GM12873 (cell line): Measurements from ENCODE around the gene SH2D5.

ENCODE experiments used
- CTCF ChIP-seq: IDR thresholded peaks from 2 replicates; pipeline ENCODE4 v1.5.1; 2012; ENCODE audit warnings: low read depth, mild to moderate bottlenecking, moderate library complexity, low read length, control low read depth; ENCODE audit not compliant: insufficient read depth; ENCODE audit errors: missing control alignments

SH2D5 gene

DNA sequence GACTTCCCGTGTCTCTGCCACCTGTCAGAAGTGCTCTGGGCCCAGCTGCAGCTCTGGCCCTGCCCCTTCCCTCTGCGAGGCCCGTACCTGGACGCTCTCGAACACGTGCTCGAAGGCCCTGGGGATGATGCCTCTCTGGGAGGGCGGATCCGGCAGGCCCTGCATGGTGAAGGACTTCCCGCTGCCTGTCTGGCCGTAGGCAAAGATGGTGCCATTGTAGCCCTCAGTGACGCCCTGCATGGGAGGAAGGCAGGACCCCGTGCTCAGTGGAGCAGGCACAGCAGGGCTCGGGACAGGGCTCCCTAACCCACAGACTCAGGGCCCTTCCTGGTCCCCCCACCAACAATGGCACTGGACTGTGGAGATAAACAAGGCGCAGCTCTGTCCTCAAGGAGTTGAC is 17.1 kb downstream of the SH2D5 start:
- TF ChIP-seq CTCF = no peak

- no peak for TF ChIP-seq CTCF
Measured at GRCh38 chr1:20713440-20713839, 19.1 kb downstream of the SH2D5 start.

DNA sequence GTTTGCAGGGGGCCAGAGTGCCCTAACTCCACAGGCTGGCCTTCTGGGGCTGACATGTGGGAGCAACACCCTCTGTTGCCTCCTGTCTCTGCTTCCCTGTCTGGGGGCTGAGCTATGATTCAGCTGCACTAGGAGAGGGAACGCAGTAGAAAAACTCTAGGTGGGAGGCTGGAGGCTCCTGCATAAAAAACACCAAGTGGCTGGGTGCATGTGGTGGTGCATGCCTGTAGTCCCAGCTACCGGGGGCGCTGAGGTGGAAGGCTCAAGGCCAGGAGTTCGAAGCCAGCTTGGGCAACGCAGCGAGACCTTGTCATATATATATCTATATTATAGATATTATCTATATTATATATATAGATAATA is 20.3 kb downstream of the SH2D5 start:
- TF ChIP-seq CTCF = no peak

DNA sequence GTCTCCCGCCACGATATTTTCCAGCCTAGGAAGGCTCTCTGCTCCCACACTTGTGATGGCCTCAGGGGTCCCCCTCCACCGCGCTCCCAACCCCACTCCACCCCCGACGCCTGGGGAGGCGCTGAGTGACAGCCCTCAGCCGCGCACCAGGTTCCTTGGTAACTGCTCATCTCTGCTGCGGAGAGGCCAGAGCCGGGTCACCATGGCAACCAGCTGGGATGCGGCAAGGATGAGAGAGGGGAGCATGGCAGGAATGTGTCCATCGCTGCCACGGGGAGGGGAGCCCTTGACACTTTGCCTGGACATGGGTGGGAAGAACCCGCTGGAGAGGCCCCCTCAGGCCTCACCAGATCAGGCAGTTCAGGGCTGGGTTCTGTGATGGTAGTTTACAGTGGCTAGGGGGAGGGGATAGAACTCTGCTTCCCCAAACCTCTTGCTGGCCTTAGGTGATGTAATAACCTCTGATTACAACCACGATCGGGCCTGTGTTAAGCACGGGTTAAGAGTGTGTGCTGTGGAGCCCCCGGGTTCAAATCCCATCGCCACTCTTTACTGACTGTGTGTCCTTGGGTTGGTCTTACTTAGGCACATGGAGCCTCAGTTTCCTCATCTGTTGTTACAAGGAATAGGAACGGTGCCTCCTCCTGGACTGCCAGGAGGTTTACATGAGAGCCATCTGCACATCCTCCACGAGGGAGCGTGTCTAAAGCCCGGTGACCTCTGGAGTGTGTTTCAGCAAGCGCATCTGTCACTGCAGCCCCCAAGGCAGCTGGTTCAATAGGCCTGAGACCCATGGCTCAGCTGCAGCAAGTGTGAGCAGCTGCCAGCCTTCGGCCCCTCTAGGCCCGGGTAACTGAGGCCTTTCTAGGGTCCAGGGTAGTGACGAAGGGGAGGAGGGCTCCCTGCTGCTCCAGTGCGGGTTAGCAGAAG is 21.0 kb downstream of the SH2D5 start:
- no peak for TF ChIP-seq CTCF

DNA sequence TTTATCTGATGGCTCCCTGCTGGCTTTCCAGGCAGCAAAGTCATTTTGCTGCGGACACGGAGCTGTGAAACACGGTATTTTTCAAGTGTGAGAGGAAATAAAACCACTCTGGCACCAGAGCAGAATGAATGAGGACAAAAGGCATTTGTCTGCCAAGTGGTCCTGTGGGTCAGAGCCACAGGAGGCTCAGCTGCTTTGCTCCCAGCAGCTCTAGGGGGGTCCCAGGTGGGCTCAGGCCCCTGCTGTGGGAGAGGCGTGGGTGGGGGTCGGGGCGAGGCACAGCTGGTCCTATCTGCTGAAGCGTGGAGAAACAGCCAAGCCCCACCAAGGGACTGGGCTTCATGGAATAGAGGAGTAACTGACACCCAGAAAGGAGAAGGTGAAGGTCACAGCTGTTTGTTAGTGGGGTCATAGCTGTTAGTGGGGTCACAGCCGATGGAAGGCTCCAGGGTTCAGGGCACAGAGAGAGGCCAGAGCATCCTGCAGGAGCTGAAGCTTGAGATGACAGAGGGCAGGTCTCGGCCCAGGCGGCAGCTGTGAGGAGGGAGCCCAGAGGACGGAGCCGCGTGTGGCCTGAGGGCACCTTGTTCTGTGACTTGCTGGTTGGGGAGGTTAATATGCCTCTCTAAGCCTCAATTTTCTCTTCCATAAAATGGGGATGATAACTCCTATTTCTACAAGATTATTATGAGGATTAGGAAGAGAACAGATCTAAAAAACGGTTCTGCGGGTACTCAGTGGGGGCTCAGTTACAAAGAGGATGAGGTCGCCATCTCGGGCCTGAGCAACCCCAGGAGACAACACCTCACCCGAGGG is 21.8 kb downstream of the SH2D5 start:
- no peak for TF ChIP-seq CTCF

DNA sequence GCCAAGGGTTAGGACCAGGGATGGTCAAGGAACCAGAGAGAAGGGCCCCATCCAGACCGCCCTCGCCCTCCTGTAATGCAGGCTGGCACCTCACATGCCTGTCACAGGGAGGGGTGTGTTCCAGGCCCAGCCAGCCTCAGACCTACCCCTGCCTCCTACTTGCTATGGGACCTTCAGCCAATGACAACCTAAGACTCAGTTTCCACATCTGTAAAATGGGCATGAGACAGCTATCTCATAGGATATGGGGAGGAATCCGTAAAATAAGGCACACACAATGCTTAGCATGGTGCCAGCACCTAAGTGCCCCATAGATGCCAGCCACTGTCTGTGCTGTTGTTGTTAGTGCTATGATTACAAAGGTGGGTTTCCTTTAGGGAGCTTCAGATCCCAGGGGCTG is 22.6 kb downstream of the SH2D5 start:
- TF ChIP-seq CTCF = no peak

DNA sequence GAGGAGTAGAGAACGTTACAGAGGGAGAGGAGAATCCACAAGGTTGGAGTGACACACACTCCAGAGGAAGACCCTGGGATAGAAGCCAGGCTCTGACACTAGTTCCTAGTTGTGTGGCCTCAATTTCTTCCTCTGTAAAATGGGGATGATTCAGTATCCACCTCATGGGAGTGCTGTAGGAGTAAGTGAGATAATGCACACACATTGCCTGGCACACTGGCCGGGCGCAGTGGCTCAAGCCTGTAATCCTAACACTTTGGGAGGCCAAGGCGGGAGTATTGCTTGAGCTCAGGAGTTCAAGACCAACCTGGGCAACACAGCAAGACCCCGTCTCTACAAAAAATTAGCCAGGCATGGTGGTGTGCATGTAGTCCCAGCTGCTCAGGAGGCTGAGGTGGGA is 23.6 kb downstream of the SH2D5 start:
- TF ChIP-seq CTCF = no peak
